Sigmoid colon (tissue), 4 donors: ENCODE data around the gene CSH2.
"Not testable (repeated sequence)": the region's sequence is repeated elsewhere in the genome, so short reads cannot be mapped to it uniquely, and the experiment has no call there.

Experiments used
- CTCF ChIP-seq, 4 experiments: fragments of 450-650 bp in 3 of 4; fragments of 200-600 bp in 1 of 4; IDR thresholded peaks; one replicate each; pipeline ENCODE4 v1.5.1; 2016 to 2019; ENCODE audit warnings: antibody characterized with exemption in 4 of 4, mild to moderate bottlenecking in 3 of 4, moderate library complexity in 2 of 4
- EP300 ChIP-seq, 4 donors: sonication (generic); formaldehyde crosslinking; IDR thresholded peaks; one replicate each; pipeline ENCODE4 v1.6.1; 2017; ENCODE audit warnings: antibody characterized with exemption in 4 of 4
- POLR2AphosphoS5 ChIP-seq, 4 donors: sonication (generic); formaldehyde crosslinking; IDR thresholded peaks; one replicate each; pipeline ENCODE4 v1.6.1; 2017; ENCODE audit warnings: antibody characterized with exemption in 4 of 4

GRCh38 chr17:63898899-63899798 is 25.7 kb upstream of the CSH2 start:
- TF ChIP-seq CTCF, EP300, POLR2AphosphoS5 (IDR thresholded peaks at IDR 0.05): not testable (repeated sequence)
